ENCODE measurements around the gene SLCO6A1.

- TF ChIP-seq POLR2A (IDR thresholded peaks at IDR 0.05) (no peak), CTCF (IDR thresholded peaks at IDR 0.05) (no peak)
These were observed 110.6 kb downstream of the SLCO6A1 start for GRCh38 chr5:102388235-102388634.

All from right lobe of liver (tissue), 4 donors.